OCI-LY1 (cell line): ENCODE results near the gene PER1.

Experiments
- CTCF ChIP-seq: fragments of 200-600 bp; sonication (generic), shearing (Covaris generic); IDR thresholded peaks from 2 replicates; pipeline ENCODE4 v1.5.1; 2017; ENCODE audit warnings: mild to moderate bottlenecking, antibody characterized with exemption, low read length, moderate library complexity, mixed read lengths
- EZH2 ChIP-seq: fragments of 200-600 bp; sonication (generic), shearing (Covaris generic); IDR thresholded peaks from 2 replicates; pipeline ENCODE4 v1.8.0; 2017; ENCODE audit warnings: borderline replicate concordance, mixed run types, mild to moderate bottlenecking, antibody characterized with exemption, low read length, moderate library complexity, mixed read lengths

DNA sequence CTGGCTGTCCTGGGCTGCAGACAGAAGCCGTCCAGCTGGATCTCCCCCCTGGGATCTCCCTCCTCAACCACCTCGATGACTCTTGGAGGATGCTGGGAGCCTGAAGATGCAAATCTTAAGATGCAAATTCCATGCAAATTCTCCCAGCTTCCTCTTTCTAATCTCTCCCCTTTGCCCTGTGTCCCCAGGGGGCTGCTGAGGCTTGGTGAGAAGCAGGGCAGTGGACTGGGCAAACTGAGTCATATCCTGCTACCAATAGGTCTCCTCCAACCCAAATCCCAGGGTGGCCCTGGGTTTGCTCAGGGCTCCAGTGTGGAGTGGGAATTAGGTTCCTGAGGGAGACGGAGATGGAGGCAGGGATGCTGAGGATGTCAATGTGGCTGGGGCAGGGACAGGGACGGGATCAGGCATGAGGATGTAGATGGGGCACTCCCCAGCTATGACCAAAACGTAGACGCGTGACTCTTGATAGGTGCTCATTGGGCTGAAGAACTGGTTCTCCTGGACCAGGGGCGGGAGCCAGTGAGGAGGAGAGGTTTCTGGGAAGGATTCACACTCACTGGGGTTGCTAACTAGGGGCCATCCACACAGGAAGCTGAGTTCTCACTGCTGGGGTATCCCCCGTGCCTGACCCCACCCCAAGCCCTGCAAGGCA lies 61.0 kb downstream of the PER1 start:
- TF ChIP-seq CTCF (no peak), EZH2 (no peak)
